ENCODE data around the gene FSTL4.

FSTL4 gene

DNA sequence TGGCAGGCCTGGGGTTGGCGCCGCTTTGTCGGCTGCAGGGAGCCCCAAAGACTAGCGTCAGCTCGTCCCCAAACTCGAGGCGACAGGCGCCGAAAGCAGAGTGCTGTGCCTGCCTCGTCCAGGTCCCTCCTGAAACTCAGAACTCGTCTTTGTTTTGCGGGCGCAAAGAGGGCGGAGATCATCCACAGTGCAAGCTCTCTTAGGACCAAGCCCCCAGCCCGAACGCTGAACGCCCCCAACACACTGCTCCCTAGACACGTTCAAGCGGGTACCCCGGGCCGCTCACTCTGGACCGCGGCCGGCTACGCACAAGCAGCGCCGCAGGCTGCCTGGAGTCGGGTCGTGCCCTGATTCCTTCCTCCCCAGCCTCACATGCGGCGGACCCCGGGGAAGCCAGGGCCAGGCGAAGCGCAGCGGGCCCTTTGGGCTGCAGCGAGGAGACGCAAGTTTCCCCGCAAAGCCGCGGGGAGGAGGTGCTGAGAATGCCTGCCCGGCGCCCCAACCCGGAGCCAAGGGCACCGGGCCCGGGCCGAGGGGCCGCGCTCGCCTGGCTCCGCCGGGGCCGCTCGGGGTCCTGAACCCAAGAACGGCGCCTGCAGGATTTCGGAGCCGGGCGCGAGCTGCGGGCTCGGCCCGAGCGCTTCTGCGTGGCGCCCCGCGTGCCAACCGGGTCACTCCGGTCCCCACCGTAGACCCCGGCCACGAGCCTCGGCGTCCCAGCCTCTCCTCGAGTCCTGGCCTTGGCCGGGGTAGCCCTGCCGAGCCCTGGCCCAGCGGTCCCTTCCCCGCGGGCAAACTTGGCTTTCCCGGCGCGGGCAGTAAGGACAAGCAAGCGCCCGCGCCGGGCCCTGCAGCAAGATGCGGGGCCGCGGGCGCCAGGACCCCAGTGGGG, 738 bp downstream of the FSTL4 start:
- no peak for DNase-seq (ENCODE audit: extremely low read depth in 1 of 2, low read depth in 1 of 2)

DNA sequence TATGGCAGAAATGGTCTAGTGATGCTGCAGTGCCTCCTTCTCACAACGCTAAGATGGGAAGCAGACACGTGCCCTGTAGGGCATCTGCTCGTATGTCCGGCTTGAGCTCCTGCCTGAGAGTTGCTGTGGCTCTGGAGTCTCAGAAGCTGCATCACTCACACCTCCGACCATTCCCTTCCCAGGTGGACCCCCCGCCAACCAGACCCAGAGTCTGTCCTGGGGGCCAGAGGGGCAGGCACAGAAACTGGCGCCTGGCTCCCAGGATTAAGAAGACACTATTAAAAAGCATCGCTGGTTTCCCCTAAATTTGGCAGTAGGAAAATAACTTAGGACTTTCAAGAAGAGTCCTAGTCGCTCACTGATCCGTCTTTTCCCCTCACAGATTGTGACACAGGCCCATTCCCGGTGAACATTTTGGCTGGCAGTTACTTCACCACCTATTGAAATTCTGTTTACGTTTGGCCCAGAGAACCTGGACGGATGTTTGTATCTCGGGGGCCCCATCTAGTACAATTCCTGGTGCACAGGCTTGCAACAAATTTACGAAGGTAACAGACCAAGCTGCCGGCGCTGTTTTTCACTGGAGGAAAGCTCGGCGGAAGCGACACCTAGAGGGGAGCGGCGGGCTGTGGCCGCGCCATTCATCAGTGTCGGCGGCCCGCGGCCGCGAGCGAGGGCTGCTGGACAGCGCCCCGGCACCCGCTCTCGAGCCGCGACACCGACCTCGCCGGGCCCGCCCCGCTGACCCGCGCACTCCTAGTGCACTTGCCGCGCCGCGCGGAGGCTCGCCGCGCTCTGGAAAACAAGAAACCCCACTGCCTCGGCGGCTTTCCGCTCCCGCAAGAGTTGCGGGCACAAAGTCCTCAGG, 1.6 kb downstream of the FSTL4 start:
- no peak for DNase-seq (ENCODE audit: extremely low read depth in 1 of 2, low read depth in 1 of 2)

DNA sequence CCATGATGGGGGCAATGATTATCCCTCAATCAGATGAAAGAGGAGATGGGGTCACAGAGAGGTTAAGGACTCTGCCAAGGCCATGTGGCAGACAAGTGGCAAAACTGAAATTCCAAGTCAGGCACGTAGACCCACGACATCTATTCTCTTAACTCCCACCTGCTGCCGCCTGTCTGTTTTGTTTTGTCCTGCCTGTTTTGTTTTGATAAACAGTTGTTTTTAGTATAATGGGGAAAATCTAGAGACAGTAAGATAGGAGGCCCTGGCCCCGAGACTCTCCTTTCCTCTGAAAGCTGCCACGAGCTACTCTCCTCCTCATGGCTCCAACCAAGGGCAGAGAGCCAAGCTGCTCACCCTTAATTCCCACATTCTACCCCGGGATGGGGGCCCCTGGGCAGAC, 4.9 kb downstream of the FSTL4 start:
- no peak for DNase-seq (ENCODE audit: extremely low read depth in 1 of 2, low read depth in 1 of 2)

DNA sequence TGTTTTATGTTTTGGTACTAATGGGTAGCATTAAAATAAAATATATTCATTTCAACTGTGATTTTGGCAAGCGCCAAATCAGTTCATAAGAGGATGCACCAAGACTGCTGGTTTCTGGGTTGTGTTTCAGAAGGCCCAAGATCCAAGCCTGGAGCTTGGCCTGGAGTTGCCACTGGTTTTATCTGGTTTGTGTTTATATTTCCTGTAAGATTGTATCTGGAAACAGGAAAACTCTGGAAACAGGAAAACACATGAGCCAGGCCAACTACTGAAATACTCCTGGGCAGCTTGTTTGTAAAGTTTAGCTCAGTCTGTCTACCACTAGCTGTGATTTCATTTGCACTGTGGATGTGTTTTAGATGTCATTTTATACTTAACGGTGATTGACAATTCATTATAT, 5.5 kb downstream of the FSTL4 start:
- DNase-seq (ENCODE audit: extremely low read depth in 1 of 2, low read depth in 1 of 2) = no peak

DNA sequence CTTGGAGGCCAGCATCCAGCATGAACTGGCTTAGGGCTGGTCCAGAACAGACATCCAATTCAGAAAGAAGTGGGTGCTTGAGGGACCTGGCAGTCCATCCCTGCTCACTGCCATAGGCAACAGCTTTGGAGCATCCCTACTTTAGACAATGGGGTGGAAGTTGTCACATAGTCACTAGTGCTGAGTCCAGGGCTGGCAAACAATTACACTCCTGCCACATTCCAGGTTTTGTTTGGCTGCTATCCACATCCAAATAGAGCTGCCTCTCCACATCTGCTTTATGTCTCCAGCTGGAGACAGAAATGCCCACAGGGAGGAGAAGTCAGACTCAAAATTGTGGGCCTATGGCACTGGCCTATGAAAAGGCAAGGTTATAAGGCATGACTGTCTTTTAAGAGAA, 7.0 kb downstream of the FSTL4 start:
- DNase-seq (ENCODE audit: extremely low read depth in 1 of 2, low read depth in 1 of 2) = no peak

DNA sequence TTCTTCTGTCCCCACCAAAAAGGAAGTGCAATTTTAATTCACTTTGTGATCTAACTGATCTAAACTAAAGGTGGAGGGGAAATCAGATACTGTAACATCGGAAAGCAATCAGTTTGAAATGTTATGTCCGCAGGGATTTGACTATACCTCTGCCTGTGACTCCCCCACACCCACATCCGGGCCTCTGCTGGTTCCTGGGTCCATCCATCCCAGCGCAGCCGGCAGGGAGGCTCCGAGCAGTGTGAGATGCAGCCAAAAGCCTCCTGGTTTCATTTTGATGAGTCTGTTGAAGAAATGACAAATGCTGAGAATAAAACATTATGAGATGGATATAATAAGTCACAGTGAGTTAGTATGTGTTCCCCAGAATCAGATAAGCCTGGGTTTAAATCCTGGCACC, 8.6 kb downstream of the FSTL4 start:
- no peak for DNase-seq (ENCODE audit: extremely low read depth in 1 of 2, low read depth in 1 of 2)

DNA sequence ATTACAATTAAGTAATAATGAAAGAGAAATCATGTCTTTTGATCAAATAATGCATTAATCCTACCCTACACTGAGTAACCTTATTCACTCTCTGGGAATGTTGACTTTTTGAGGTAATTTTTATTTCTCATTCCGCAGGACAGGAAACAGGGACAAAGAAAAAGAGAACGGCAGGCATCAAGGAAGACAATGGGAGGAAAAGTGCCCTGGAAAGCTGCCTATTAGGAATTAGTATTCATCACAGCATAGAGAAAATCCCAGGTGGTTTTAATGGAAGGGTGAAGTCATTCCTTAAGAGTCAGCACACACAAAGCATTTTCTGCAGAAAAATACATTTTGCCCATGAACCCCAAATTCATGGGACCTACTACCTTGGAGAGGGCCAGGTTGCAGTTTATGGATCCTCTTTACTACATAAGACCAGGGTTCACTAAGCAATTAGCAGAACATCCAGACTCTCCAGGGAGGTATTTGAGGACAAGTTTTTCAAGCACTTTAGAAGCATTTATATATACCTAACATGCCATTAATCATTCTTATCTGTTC, 9.4 kb downstream of the FSTL4 start:
- DNase-seq (ENCODE audit: extremely low read depth in 1 of 2, low read depth in 1 of 2) = no peak

DNA sequence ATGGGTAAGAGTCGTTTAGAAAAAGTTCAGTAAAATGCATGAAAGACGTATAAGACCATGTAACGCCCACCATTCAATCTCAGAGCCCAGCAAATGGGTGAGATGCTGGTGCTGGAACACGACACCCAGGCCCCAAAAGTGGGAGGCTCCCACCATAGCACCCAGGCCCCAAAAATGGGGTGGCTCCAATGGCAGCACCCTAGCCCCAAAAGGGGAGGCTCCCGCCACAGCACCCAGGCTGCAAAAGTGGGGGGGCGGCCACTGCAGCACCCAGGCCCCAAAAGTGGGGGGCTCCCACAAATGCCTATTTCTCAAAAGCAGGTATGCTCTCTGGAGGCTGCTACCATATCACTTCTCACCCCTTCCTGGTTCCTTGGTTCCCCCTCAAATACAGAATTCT, 12.7 kb downstream of the FSTL4 start:
- no peak for DNase-seq (ENCODE audit: extremely low read depth in 1 of 2, low read depth in 1 of 2)

DNA sequence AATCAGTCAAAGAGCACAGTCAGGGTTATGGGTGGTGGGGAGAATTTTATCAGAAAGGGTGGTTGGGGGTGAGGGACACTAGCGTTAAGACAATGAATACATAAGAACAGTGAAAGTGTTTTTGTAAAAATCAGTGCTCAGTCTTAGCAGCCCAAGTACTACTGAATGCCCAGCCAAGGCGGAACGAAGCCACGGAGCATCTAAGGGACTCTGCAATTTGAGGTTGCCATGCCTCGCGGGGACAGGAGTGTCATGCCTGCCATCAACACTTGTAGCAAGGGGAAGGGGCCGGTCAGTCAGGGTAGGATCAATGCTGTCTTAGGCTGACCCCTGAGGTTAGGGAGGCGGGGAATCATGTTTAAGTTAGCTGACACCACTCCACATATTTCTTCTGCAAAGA, 13.3 kb downstream of the FSTL4 start:
- no peak for DNase-seq (ENCODE audit: extremely low read depth in 1 of 2, low read depth in 1 of 2)

DNA sequence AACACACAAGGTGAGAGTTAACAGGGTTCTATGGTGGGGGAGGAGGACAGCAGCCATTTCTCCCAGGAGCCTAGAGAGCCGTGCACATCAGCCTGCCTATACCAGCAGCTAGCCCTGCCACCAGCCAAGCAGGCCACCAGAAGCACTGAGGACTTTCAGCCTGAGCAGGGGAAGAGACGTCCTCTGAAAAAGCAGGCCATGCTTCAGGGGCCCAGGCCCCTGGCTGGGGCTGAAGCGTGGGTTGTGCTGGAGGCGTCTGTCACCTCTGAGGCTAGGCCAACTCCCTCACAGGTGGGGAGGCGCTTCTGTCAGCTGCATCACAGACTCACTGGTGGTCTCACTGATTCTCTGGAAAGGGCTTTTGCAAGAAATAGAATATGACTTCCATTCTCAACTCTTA, 16.3 kb downstream of the FSTL4 start:
- DNase-seq (ENCODE audit: extremely low read depth in 1 of 2, low read depth in 1 of 2) = no peak

DNA sequence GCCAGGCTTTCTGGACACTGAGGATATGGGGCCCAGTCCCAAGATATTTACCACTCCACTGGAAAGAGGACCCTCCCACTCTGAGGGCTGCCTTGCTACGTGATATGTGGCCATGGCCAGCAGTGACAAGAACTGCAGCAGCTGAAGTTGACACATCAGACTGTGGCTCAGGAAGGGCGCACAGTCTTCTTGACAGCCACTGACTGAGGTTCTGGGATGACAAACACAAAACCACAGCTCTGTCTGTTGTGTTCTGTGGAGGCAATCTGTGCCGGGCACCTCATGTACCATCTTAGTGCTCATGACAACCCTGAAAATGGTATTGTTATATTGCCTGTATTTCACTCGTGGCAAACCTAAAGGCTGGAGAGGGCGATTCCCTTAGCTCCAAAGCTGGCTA, 16.9 kb downstream of the FSTL4 start:
- DNase-seq (ENCODE audit: extremely low read depth in 1 of 2, low read depth in 1 of 2) = no peak

DNA sequence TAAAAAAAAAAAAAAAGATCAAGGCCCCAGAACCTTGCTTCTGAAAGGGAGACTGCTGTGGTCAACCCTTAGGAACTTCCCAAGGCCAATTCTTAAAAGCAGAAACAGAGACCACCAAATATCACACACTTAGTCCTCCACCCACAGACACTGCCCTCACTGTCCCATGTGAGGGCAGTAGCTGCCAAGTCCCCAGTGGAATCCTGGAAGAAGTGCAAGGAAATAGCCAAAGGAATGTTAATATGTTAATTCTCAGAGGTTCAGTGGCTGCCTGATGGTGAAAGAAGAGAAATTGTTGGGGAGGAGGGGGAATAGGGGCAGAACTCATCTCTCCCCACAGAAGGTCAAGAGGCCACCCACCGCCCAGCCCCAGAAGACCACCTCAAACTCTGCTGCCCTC, 23.1 kb downstream of the FSTL4 start:
- no peak for DNase-seq (ENCODE audit: extremely low read depth in 1 of 2, low read depth in 1 of 2)

DNA sequence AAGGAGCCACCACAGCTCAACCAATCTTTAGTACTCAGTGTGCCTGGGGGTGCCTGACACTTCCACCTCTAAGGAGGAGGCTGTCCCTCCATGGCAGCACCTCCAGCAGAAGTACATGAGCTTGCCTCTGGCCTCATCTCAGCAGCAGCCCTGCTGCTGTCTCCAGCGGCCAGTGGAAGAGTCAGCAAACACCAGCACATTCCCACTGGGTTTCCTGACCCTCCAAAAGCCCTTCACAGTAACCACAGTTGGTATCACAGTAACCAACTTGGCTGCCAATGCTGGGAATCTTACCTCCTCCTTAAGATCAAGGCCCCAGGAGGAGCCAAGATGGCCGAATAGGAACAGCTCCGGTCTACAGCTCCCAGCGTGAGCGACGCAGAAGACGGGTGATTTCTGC, 29.4 kb downstream of the FSTL4 start:
- no peak for DNase-seq (ENCODE audit: extremely low read depth in 1 of 2, low read depth in 1 of 2)

DNA sequence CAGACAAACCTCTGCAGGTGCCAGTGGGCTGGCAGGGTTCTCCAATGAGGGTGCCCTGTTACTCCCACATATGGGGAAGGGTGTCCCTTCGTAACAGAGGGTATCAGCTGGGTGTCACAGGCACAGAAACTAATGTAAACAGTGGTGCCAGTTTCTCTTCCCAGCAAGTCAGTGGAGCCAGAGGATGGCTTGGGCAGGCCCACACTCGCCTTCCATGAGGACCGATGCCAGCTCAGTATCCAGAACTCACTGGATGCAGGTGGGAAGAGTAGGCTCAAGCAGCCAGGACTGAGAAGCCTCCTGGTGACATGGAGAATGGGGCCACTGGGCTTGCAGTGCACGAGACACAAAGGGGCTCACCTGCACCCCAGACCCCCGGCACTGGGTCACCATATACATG, 30.4 kb downstream of the FSTL4 start:
- no peak for DNase-seq (ENCODE audit: extremely low read depth in 1 of 2, low read depth in 1 of 2)

DNA sequence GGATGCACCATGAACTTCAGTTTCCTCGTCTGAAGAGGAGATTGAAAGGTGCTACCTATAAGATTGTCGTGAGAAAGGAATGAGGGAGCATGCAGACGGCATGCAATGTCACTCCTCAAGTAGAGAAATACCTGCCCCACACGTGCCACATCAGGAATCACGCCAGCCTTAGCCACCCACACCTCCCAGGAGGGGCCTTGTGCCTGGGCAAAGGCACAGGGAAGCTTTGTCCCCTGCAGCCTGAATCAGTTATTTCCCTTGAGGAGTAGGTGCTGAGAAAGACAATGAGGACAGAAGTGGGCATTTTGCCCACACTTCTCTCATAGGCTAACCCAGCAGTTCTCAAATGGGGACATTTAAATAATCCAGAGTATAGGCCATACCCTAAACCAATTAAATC, 31.0 kb downstream of the FSTL4 start:
- DNase-seq (ENCODE audit: extremely low read depth in 1 of 2, low read depth in 1 of 2) = no peak

DNA sequence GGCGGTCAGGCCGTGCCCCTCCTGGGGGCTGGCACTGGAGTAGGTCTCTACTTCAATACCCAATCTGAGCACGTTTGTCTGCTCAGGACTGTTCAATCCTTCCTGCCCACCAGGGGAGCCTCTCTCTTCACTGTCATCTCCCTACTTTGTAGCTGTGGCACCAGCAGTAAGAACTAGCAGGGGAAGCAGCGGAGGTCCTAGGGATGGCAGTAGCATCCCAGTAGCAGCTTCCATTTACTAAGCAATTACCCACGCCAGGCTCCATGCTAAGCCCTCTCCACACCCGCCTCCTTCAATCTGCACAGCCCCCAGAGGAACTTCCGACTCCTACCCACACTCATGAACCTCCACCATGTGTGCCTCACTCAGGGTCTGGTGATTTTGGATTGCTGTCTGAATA, 31.7 kb downstream of the FSTL4 start:
- DNase-seq (ENCODE audit: extremely low read depth in 1 of 2, low read depth in 1 of 2) = no peak

DNA sequence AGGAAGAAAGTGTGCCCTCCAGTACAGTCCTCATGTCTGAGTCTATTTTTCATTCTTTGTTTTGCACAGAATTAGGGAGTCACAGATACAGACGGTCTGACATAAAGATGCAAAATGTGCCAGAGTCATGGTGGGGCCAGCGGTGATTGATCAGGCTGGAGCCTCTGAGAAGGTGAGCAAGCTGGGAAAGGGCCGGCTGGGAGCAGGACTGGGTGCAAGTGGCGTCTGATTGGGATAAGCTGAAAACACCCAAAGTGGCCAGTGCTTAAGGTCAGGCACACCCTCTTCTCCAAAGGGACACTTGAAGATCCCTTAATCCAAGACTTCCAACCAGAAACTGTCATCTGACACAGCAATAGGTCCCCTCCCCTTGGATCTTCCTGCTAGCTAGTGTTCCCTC, 32.6 kb downstream of the FSTL4 start:
- no peak for DNase-seq (ENCODE audit: extremely low read depth in 1 of 2, low read depth in 1 of 2)

DNA sequence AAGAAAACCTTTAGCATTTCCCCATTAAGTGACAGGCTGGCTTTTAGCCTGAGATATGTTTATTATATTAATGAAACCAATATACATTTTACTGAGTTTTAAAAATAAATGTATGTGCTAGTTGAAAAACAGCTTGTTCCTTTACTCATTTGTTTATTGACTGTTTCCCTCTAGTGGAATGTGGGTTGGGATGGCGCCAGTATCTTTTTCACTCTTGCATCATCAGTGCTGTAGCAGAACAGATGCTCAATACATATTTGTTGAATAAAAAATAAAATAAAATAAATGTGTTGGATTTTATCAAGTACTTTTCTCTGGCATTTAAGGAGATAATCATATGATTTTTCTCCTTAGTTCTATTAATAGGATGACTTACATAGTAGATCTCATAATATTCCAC, 43.0 kb downstream of the FSTL4 start:
- DNase-seq (ENCODE audit: extremely low read depth in 1 of 2, low read depth in 1 of 2) = no peak

DNA sequence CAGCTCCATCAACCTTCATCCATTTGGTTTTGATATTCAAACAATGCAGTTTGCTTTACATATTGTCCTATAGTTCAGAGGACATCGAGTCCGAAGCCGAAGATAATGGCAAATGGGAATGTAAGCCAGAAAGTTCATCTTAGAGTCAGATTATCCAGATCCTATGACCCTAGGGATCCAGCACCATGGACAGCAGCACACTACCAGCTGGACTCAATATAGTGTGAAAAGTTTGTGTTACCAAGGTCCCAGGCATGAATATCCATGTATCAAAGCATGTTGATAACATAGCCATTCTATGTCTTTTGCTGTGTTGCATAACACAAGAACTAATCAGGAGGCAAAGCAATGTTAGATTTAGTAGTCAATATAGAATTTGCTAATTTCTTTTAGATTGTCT, 46.3 kb downstream of the FSTL4 start:
- no peak for DNase-seq (ENCODE audit: extremely low read depth in 1 of 2, low read depth in 1 of 2)

DNA sequence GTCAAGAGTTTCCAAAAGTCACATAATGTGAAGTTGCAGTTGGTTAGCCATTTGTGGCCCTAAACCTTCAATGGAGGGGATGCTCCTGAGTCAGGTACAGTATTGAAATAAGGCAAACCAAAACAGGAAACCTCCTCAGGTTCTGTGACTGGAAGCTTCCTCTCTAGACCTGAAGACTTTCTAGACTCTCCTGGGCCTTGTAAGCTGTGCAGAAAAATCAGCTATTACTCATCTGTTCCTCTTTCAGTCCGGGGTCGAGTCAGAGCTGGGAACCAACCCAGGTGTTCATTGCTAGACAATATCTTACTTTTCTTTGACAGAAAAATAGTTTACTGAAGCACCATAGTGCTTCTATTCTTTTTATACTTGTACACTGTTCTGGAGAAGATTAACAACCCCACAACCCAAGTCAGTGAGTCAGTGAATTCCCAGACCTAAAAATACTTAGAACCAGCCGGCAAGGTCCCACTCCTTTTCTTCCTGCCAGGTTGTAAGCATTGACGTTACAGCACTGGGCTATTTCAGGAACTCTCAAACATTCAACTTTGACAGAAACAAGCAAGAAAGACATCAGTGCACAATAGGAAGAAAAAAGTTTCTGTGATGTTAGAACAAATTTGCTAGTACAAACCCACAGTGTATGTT, 47.3 kb downstream of the FSTL4 start:
- no peak for DNase-seq (ENCODE audit: extremely low read depth in 1 of 2, low read depth in 1 of 2)

DNA sequence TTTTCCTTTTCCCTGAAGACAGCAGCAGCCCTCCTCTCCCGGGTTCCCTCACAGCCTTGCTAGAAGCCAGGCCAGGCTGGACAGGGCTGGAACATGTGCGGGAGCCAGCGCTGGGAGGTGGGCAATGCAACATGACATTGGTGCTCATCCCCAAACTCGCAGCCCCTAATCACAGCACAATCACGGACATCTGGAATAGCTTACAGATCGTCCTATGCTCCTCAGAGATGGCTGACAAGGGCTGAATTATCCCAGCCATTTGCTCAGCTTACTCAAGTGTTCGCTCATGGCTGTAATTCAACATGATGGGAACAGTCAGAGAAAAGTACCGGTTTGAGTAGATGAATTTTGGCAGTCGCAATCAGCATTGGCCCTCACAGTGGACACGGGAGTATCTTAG, 49.8 kb downstream of the FSTL4 start:
- DNase-seq (ENCODE audit: extremely low read depth in 1 of 2, low read depth in 1 of 2) = no peak

Data from activated CD8-positive, alpha-beta memory T cell treated with anti-CD3 and anti-CD28 coated beads for 1 hour (primary cell).